HepG2 (cell line): Measurements from ENCODE around the gene SPTBN4. TPM values are rescaled to one million over a fixed set of nuclear protein-coding genes. Genes with fewer than 3 reads are reported as not detected.

ENCODE experiments used
- ATF7 ChIP-seq, 2 experiments: fragments of 450-650 bp in 1 of 2; sonication (generic) in 1 of 2; formaldehyde crosslinking in 1 of 2; IDR thresholded peaks; 2 replicates each; pipeline versions ENCODE4 v1.4.0 to v1.6.1; 2016 to 2020; ENCODE audit warnings: antibody characterized with exemption in 1 of 2, mild to moderate bottlenecking in 1 of 2, missing genetic modification reagents in 1 of 2
- GFI1 ChIP-seq: sonication (generic); formaldehyde crosslinking; IDR thresholded peaks from 2 replicates; pipeline ENCODE4 v1.5.0; 2020; ENCODE audit warnings: missing genetic modification reagents, mild to moderate bottlenecking, borderline replicate concordance
- HOXD1 ChIP-seq: sonication (generic); formaldehyde crosslinking; IDR thresholded peaks from 2 replicates; pipeline ENCODE4 v1.5.0; 2020; ENCODE audit warnings: missing genetic modification reagents
- ISX ChIP-seq: sonication (generic); formaldehyde crosslinking; conservative IDR thresholded peaks from 2 replicates; pipeline ENCODE4 v1.5.0; 2020; ENCODE audit warnings: missing genetic modification reagents
- MAFK ChIP-seq, 2 experiments: IDR thresholded peaks in 1 of 2; conservative IDR thresholded peaks in 1 of 2; 2 replicates each; pipeline ENCODE4 v1.6.1; 2011; ENCODE audit warnings: improper control_type of control experiment in 2 of 2, low read length in 2 of 2
- MED1 ChIP-seq: sonication (generic); formaldehyde crosslinking; IDR thresholded peaks from 2 replicates; pipeline ENCODE4 v1.4.0; 2020; ENCODE audit warnings: missing genetic modification reagents
- MIXL1 ChIP-seq: IDR thresholded peaks from 2 replicates; pipeline ENCODE4 v1.6.1; 2016
- PCBP1 ChIP-seq: fragments of 200-400 bp; formaldehyde crosslinking; IDR thresholded peaks from 2 replicates; pipeline ENCODE4 v1.6.1; 2017; ENCODE audit warnings: mild to moderate bottlenecking, low read depth, low read length, borderline replicate concordance
- PHF20 ChIP-seq: sonication (generic); formaldehyde crosslinking; IDR thresholded peaks from 2 replicates; pipeline ENCODE4 v1.5.0; 2020; ENCODE audit warnings: mild to moderate bottlenecking, missing genetic modification reagents
- SNAPC2 ChIP-seq: sonication (generic); formaldehyde crosslinking; IDR thresholded peaks from 2 replicates; pipeline ENCODE4 v1.8.1; 2022; ENCODE audit warnings: mild to moderate bottlenecking, missing genetic modification reagents
- TEAD3 ChIP-seq: optimal IDR thresholded peaks from 2 replicates; pipeline ENCODE3; 2016; ENCODE audit warnings: borderline replicate concordance
- THAP8 ChIP-seq: sonication (generic); formaldehyde crosslinking; IDR thresholded peaks from 2 replicates; pipeline ENCODE4 v1.5.1; 2020; ENCODE audit warnings: missing genetic modification reagents, mild to moderate bottlenecking, borderline replicate concordance
- ZNF350 ChIP-seq: sonication (generic); formaldehyde crosslinking; IDR thresholded peaks from 2 replicates; pipeline ENCODE4 v1.4.0; 2020; ENCODE audit warnings: mild to moderate bottlenecking, low read depth, missing genetic modification reagents, borderline replicate concordance
- ZNF441 ChIP-seq: sonication (generic); formaldehyde crosslinking; IDR thresholded peaks from 2 replicates; pipeline ENCODE4 v1.7.0; 2021; ENCODE audit warnings: missing genetic modification reagents, borderline replicate concordance
- ZNF567 ChIP-seq: sonication (generic); formaldehyde crosslinking; IDR thresholded peaks from 2 replicates; pipeline ENCODE4 v1.8.1; 2023; ENCODE audit warnings: mild to moderate bottlenecking, missing genetic modification reagents, borderline replicate concordance
- ZNF713 ChIP-seq: sonication (generic); formaldehyde crosslinking; IDR thresholded peaks from 2 replicates; pipeline ENCODE4 v1.4.0; 2020; ENCODE audit warnings: mild to moderate bottlenecking, missing genetic modification reagents
- ZNF850 ChIP-seq: sonication (generic); formaldehyde crosslinking; conservative IDR thresholded peaks from 2 replicates; pipeline ENCODE4 v1.9.0; 2021; ENCODE audit warnings: mild to moderate bottlenecking, missing genetic modification reagents
- polyA plus RNA-seq, 8 experiments: library from polyadenylated mRNA; depleted of rRNA in 3 of 8; stranded (reverse) in 7 of 8; unstranded in 1 of 8; fragments of >200 nt; fragmentation: Illumina TruSeq in 4 of 8; extraction: Trizol in 4 of 8; gene quantifications; 2 replicates each; pipeline versions ENCODE4 v1.2.1 to v1.2.3, GENCODE V29; 2011 to 2016; ENCODE audit warnings: low read depth in 4 of 8, missing spikeins in 1 of 8, mixed read lengths in 1 of 8; ENCODE audit not compliant: insufficient read depth in 1 of 8
- total RNA-seq, 5 experiments: library from RNA; depleted of rRNA; stranded (reverse); fragments of >200 nt; fragmentation: Illumina TruSeq; extraction: Trizol; gene quantifications; 2 replicates each; pipeline ENCODE4 v1.2.3, GENCODE V29; 2016; ENCODE audit warnings: low read depth in 1 of 5
- TF ChIP-seq, protein P1 (sequence below): sonication (generic); formaldehyde crosslinking; IDR thresholded peaks from 2 replicates; pipeline ENCODE4 v1.5.1; 2020; ENCODE audit warnings: mild to moderate bottlenecking, missing genetic modification reagents, moderate library complexity
- TF ChIP-seq, protein P2 (sequence below): sonication (generic); IDR thresholded peaks from 2 replicates; pipeline ENCODE4 v1.6.1; 2016; ENCODE audit warnings: low read depth, borderline replicate concordance
- TF ChIP-seq, protein P3 (sequence below): sonication (generic); formaldehyde crosslinking; IDR thresholded peaks from 2 replicates; pipeline ENCODE4 v1.8.1; 2022; ENCODE audit warnings: low read depth, mild to moderate bottlenecking, missing genetic modification reagents
- TF ChIP-seq, protein P4 (sequence below): sonication (generic); formaldehyde crosslinking; IDR thresholded peaks from 2 replicates; pipeline ENCODE4 v1.4.0; 2020; ENCODE audit warnings: missing genetic modification reagents

SPTBN4 gene
- total and polyA plus RNA-seq, 2 of the 13 experiments (the other 11 are each of a cell fraction or from before 2014, with no cell fraction given) = 0.11 TPM

DNA sequence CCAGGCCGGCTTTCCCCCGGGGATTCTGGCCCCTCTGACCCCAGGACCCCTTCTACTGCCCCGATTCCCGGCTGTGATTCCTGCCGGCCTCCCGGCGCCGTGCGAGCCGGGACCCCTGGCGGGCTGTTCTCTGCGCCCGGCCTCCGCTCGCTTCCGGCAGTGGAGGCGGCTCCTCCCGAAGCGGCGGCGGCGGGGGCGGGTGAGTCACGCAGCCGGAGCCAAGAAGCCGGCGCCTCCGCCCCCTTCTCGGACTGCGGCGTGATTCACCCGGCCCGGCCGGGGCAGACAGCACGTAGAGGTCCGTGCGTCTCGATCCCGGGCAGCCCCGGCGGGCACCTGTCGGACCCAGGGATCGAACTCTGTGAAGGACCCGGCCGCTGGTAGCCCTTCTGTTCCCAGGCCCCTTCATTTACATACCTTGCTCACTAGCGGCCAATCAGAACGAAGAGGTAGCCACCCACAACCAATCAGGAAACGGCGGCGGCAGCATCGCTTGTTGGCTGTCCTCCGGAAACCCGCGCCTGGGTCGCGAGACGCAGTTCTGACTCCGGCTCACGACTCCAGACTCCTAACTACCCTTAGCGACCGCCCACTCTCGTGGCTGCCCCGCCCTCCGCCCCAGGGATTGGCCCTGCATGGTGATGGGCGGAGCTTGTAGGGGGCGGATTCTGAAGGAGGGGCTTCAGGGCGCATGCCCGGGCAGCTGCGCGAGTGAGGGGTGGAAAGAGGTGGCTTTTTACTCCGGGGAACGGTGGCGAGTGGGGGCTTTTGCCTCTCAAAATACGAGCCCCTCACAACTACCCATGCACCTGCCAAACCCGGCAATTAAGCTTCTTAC lies 41.1 kb upstream of the SPTBN4 start, which contains the start of gene SERTAD1 (continued):
- TF ChIP-seq ZNF350 (0 out of 2 replicates have a peak, but pooled peaks have one; percentile 44), ZNF713 (CRISPR knock-in tag) (peak; percentile 50; the same call in 1 of the 2 replicates), SNAPC2 (CRISPR knock-in tag) (peak; percentile 90; the same call in 1 of the 2 replicates), MAFK (conservative IDR thresholded peaks at IDR 0.05 in 1 of 2, IDR thresholded peaks at IDR 0.05 in 1 of 2; ENCODE audit: low read length in 2 of 2) (no peak), MED1 (CRISPR knock-in tag) (peak; percentile 44), GFI1 (0 out of 2 replicates have a peak, but pooled peaks have one; percentile 20), ZNF850 (CRISPR knock-in tag) (no peak), ATF7 (IDR thresholded peaks at IDR 0.05) (no peak), ATF7 (CRISPR knock-in tag; IDR thresholded peaks at IDR 0.05) (no peak), PHF20 (CRISPR knock-in tag) (0 out of 2 replicates have a peak, but pooled peaks have one; percentile 57), ZNF441 (CRISPR knock-in tag) (peak; percentile 88), THAP8 (CRISPR knock-in tag) (no peak), MIXL1 (CRISPR knock-in tag) (0 out of 2 replicates have a peak, but pooled peaks have one; percentile 3), TEAD3 (peak; percentile 32), ZNF567 (peak; percentile 7; the same call in 1 of the 2 replicates), HOXD1 (CRISPR knock-in tag) (0 out of 2 replicates have a peak, but pooled peaks have one; percentile 7), ISX (CRISPR knock-in tag) (no peak), PCBP1 (no peak)
- TF ChIP-seq, protein P1, sequence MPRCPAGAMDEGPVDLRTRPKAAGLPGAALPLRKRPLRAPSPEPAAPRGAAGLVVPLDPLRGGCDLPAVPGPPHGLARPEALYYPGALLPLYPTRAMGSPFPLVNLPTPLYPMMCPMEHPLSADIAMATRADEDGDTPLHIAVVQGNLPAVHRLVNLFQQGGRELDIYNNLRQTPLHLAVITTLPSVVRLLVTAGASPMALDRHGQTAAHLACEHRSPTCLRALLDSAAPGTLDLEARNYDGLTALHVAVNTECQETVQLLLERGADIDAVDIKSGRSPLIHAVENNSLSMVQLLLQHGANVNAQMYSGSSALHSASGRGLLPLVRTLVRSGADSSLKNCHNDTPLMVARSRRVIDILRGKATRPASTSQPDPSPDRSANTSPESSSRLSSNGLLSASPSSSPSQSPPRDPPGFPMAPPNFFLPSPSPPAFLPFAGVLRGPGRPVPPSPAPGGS = peak; percentile 30; the same call in 1 of the 2 replicates
- TF ChIP-seq, protein P2, sequence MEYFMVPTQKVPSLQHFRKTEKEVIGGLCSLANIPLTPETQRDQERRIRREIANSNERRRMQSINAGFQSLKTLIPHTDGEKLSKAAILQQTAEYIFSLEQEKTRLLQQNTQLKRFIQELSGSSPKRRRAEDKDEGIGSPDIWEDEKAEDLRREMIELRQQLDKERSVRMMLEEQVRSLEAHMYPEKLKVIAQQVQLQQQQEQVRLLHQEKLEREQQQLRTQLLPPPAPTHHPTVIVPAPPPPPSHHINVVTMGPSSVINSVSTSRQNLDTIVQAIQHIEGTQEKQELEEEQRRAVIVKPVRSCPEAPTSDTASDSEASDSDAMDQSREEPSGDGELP = no peak
- TF ChIP-seq, protein P3, sequence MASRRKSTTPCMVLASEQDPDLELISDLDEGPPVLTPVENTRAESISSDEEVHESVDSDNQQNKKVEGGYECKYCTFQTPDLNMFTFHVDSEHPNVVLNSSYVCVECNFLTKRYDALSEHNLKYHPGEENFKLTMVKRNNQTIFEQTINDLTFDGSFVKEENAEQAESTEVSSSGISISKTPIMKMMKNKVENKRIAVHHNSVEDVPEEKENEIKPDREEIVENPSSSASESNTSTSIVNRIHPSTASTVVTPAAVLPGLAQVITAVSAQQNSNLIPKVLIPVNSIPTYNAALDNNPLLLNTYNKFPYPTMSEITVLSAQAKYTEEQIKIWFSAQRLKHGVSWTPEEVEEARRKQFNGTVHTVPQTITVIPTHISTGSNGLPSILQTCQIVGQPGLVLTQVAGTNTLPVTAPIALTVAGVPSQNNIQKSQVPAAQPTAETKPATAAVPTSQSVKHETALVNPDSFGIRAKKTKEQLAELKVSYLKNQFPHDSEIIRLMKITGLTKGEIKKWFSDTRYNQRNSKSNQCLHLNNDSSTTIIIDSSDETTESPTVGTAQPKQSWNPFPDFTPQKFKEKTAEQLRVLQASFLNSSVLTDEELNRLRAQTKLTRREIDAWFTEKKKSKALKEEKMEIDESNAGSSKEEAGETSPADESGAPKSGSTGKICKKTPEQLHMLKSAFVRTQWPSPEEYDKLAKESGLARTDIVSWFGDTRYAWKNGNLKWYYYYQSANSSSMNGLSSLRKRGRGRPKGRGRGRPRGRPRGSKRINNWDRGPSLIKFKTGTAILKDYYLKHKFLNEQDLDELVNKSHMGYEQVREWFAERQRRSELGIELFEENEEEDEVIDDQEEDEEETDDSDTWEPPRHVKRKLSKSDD (CRISPR knock-in tag) = no peak
- TF ChIP-seq, protein P4, sequence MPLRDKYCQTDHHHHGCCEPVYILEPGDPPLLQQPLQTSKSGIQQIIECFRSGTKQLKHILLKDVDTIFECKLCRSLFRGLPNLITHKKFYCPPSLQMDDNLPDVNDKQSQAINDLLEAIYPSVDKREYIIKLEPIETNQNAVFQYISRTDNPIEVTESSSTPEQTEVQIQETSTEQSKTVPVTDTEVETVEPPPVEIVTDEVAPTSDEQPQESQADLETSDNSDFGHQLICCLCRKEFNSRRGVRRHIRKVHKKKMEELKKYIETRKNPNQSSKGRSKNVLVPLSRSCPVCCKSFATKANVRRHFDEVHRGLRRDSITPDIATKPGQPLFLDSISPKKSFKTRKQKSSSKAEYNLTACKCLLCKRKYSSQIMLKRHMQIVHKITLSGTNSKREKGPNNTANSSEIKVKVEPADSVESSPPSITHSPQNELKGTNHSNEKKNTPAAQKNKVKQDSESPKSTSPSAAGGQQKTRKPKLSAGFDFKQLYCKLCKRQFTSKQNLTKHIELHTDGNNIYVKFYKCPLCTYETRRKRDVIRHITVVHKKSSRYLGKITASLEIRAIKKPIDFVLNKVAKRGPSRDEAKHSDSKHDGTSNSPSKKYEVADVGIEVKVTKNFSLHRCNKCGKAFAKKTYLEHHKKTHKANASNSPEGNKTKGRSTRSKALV (CRISPR knock-in tag) = peak; percentile 26; the same call in 1 of the 2 replicates
